K562 (cell line): ENCODE data around the gene PNPLA7. TPM values are rescaled to one million over a fixed set of nuclear protein-coding genes. Genes with fewer than 3 reads are reported as not detected.
A peak's percentile ranks its signal among the peaks of the same experiment; 100 is the strongest.

Experiments used
- BRF1 ChIP-seq: IDR thresholded peaks from 3 replicates; pipeline ENCODE4 v1.6.1; 2011; ENCODE audit warnings: borderline replicate concordance, mild to moderate bottlenecking; ENCODE audit not compliant: insufficient read length; ENCODE audit errors: extremely low read depth
- CBX3 ChIP-seq, 2 experiments: IDR thresholded peaks; 1 replicate in 1 of 2; 2 replicates in 1 of 2; pipeline ENCODE4 v1.6.1; 2012; ENCODE audit warnings: inconsistent platforms in 2 of 2, low read length in 2 of 2, borderline replicate concordance in 1 of 2, control low read depth in 1 of 2
- FOXP1 ChIP-seq: sonication (generic); formaldehyde crosslinking; IDR thresholded peaks from 2 replicates; pipeline ENCODE4 v1.8.0; 2022; ENCODE audit warnings: mild to moderate bottlenecking, missing genetic modification reagents
- HIVEP1 ChIP-seq: fragments of 250-450 bp; sonication (Bioruptor Pico); IDR thresholded peaks from 2 replicates; pipeline ENCODE4 v1.4.0; 2020; ENCODE audit warnings: mild to moderate bottlenecking
- ILF3 ChIP-seq: fragments of 450-650 bp; IDR thresholded peaks from 2 replicates; pipeline ENCODE4 v1.6.1; 2018; ENCODE audit warnings: antibody characterized with exemption, mild to moderate bottlenecking, moderate library complexity, borderline replicate concordance
- KDM5B ChIP-seq: fragments of 200-600 bp; sonication (generic); IDR thresholded peaks from 2 replicates; pipeline ENCODE4 v1.6.1; 2012; ENCODE audit warnings: low read depth, mild to moderate bottlenecking, moderate library complexity, low read length, control low read depth, inconsistent platforms; ENCODE audit not compliant: insufficient replicate concordance
- KLF13 ChIP-seq: fragments of 450-650 bp; IDR thresholded peaks from 2 replicates; pipeline ENCODE4 v1.6.1; 2016; ENCODE audit warnings: missing genetic modification characterization, low read depth, mild to moderate bottlenecking, missing compliant biosample characterization, moderate library complexity, borderline replicate concordance
- MXI1 ChIP-seq: IDR thresholded peaks from 2 replicates; pipeline ENCODE4 v1.6.1; 2011; ENCODE audit warnings: low read depth, mild to moderate bottlenecking, improper control_type of control experiment, low read length
- MYC ChIP-seq, 2 experiments: fragments of 250-450 bp in 1 of 2; sonication (Bioruptor Pico) in 1 of 2; IDR thresholded peaks; 2 replicates each; pipeline versions ENCODE4 v1.5.1 to v1.6.1; 2012 to 2021; ENCODE audit warnings: low read depth in 2 of 2, borderline replicate concordance in 1 of 2, improper control_type of control experiment in 1 of 2, low read length in 1 of 2, mild to moderate bottlenecking in 1 of 2, moderate library complexity in 1 of 2
- NCOR1 ChIP-seq: fragments of 450-650 bp; IDR thresholded peaks from 2 replicates; pipeline ENCODE4 v1.6.1; 2016; ENCODE audit warnings: mild to moderate bottlenecking, moderate library complexity
- RBFOX2 ChIP-seq: fragments of 200-400 bp; formaldehyde crosslinking; IDR thresholded peaks from 2 replicates; pipeline ENCODE4 v1.6.1; 2017; ENCODE audit warnings: low read depth, mild to moderate bottlenecking, low read length, moderate library complexity
- RFX1 ChIP-seq: fragments of 450-650 bp; IDR thresholded peaks from 2 replicates; pipeline ENCODE4 v1.6.1; 2016; ENCODE audit warnings: mild to moderate bottlenecking, moderate library complexity
- SP2 ChIP-seq: IDR thresholded peaks from 2 replicates; pipeline ENCODE4 v1.6.1; 2011; ENCODE audit warnings: mild to moderate bottlenecking, low read depth, low read length, moderate library complexity; ENCODE audit not compliant: poor library complexity, severe bottlenecking; ENCODE audit errors: extremely low read depth
- TAF15 ChIP-seq: fragments of 200-400 bp; formaldehyde crosslinking; IDR thresholded peaks from 2 replicates; pipeline ENCODE4 v1.6.1; 2017; ENCODE audit warnings: mild to moderate bottlenecking, low read depth, low read length, moderate library complexity
- TSC22D4 ChIP-seq: fragments of 450-650 bp; IDR thresholded peaks from 2 replicates; pipeline ENCODE4 v1.6.1; 2016; ENCODE audit warnings: missing genetic modification characterization, missing biosample characterization, control low read depth
- XRCC5 ChIP-seq: fragments of 200-400 bp; formaldehyde crosslinking; IDR thresholded peaks from 2 replicates; pipeline ENCODE4 v1.6.1; 2017; ENCODE audit warnings: low read depth, mild to moderate bottlenecking, low read length
- ZC3H11A ChIP-seq: IDR thresholded peaks from 2 replicates; pipeline ENCODE4 v1.6.1; 2012; ENCODE audit warnings: low read depth, low read length, improper control_type of control experiment
- ZFP30 ChIP-seq: fragments of 250-450 bp; sonication (Bioruptor Pico); IDR thresholded peaks from 2 replicates; pipeline ENCODE4 v1.8.0; 2022; ENCODE audit warnings: moderate library complexity, mild to moderate bottlenecking, inconsistent platforms, borderline replicate concordance
- ZKSCAN1 ChIP-seq: fragments of 150-350 bp; IDR thresholded peaks from 2 replicates; pipeline ENCODE4 v1.6.1; 2016; ENCODE audit warnings: low read depth, low read length
- ZNF184 ChIP-seq: sonication (generic); formaldehyde crosslinking; IDR thresholded peaks from 2 replicates; pipeline ENCODE4 v1.5.0; 2020; ENCODE audit warnings: missing genetic modification reagents
- polyA plus RNA-seq, 8 experiments: library from polyadenylated mRNA; depleted of rRNA in 4 of 8; stranded (reverse) in 5 of 8; unstranded in 3 of 8; fragments of >200 nt; fragmentation: Nextera tagmentation in 2 of 8; fragmentation: Illumina TruSeq in 1 of 8; extraction: Ambion mirVana in 2 of 8; extraction: Trizol in 1 of 8; gene quantifications; 2 replicates each; pipeline versions ENCODE4 v1.2.1 to v1.2.3, GENCODE V29; 2011 to 2014; ENCODE audit warnings: inconsistent platforms in 1 of 8, missing spikeins in 1 of 8
- total RNA-seq, 7 experiments: library from RNA; depleted of rRNA in 6 of 7; stranded (reverse); fragments of >200 nt in 6 of 7; fragmentation: Illumina TruSeq in 2 of 7; extraction: Trizol in 2 of 7; gene quantifications; 2 replicates each; pipeline versions ENCODE4 v1.2.1 to v1.2.3, GENCODE V29; 2011 to 2021; ENCODE audit warnings: low replicate concordance in 1 of 7
- TF ChIP-seq, protein P1 (sequence below): fragments of 450-650 bp; IDR thresholded peaks from 2 replicates; pipeline ENCODE4 v1.6.1; 2017; ENCODE audit warnings: antibody characterized with exemption, mild to moderate bottlenecking
- TF ChIP-seq, protein P2 (sequence below): fragments of 450-650 bp; IDR thresholded peaks from 2 replicates; pipeline ENCODE4 v1.6.1; 2016

The PNPLA7 gene
- total and polyA plus RNA-seq, 9 of the 15 experiments (the other 6 are each of a cell fraction or from before 2014, with no cell fraction given) = 0.01 to 0.85 (median 0.19) TPM; not detected in 1

DNA sequence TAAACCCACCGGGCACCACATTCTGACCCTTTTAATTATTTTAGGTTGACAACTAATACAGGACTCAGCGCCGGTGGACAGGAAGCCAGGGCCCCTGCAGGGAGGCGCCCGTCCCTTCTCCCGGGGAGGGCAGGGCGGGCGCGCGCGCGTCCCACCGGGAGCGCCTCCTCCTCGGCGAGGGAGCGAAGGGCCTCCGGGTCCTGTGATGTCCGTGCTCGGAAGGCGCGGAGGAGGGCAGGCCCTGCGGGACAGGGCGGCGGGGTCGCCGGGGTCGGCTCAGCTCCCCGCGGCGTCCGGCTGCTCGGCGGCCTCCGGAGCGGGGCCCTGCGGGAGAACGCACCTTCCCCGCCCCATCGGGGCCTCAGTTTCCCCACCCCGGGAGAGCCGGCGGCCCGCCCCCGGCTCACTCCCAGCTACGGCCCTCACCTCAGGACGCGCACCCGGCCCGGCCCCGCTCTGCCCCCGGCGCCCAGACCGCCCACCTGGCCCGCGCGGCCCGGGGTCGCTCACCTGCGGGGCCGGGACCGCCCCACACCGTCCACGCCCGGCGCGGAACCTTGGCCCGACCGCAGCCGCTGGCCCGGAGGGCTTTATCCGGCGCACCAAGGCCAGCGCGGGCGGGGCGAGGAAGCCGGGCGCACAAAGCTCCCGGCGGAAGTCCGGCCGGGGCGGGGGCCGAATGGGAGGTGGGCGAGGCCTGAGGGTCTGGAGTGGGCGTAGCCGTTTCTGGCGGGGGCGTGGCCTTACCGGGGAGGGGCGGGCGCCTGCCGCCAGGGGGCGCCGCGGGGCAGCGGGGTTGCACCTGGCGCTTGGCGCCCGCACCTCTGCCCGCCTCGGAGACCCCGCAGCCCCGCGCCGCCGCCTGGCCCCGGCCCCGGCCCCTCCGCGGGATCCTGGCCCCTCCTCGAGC is 127.3 kb downstream of the PNPLA7 start, which contains the start of the genes EXD3 and NOXA1 (continued):
- TF ChIP-seq, protein P1, sequence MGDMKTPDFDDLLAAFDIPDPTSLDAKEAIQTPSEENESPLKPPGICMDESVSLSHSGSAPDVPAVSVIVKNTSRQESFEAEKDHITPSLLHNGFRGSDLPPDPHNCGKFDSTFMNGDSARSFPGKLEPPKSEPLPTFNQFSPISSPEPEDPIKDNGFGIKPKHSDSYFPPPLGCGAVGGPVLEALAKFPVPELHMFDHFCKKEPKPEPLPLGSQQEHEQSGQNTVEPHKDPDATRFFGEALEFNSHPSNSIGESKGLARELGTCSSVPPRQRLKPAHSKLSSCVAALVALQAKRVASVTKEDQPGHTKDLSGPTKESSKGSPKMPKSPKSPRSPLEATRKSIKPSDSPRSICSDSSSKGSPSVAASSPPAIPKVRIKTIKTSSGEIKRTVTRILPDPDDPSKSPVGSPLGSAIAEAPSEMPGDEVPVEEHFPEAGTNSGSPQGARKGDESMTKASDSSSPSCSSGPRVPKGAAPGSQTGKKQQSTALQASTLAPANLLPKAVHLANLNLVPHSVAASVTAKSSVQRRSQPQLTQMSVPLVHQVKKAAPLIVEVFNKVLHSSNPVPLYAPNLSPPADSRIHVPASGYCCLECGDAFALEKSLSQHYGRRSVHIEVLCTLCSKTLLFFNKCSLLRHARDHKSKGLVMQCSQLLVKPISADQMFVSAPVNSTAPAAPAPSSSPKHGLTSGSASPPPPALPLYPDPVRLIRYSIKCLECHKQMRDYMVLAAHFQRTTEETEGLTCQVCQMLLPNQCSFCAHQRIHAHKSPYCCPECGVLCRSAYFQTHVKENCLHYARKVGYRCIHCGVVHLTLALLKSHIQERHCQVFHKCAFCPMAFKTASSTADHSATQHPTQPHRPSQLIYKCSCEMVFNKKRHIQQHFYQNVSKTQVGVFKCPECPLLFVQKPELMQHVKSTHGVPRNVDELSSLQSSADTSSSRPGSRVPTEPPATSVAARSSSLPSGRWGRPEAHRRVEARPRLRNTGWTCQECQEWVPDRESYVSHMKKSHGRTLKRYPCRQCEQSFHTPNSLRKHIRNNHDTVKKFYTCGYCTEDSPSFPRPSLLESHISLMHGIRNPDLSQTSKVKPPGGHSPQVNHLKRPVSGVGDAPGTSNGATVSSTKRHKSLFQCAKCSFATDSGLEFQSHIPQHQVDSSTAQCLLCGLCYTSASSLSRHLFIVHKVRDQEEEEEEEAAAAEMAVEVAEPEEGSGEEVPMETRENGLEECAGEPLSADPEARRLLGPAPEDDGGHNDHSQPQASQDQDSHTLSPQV = peak; percentile 47; the same call in 1 of the 2 replicates
- TF ChIP-seq ZNF184 (CRISPR knock-in tag) (no peak), ILF3 (no peak), ZKSCAN1 (peak; percentile 81), BRF1 (no peak), ZC3H11A (peak; percentile 93), NCOR1 (peak; percentile 44; the same call in 1 of the 2 replicates), XRCC5 (peak; percentile 81; the same call in 1 of the 2 replicates), TAF15 (no peak), RFX1 (no peak), MXI1 (peak; percentile 64; the same call in 1 of the 2 replicates), SP2 (peak; percentile 7), TSC22D4 (tag) (no peak), CBX3 (IDR thresholded peaks at IDR 0.05; ENCODE audit: borderline replicate concordance in 1 of 2, low read length in 2 of 2) (peak in 1 of 2 experiments; percentile 64; a peak in 1 of 3 replicates), ZFP30 (CRISPR knock-in tag) (no peak), KDM5B (peak; percentile 60), KLF13 (tag) (peak; percentile 78; the same call in 1 of the 2 replicates), MYC (IDR thresholded peaks at IDR 0.05; ENCODE audit: low read depth, low read length) (peak; percentile 78), MYC (CRISPR knock-in tag; IDR thresholded peaks at IDR 0.05; ENCODE audit: borderline replicate concordance, low read depth) (no peak), FOXP1 (CRISPR knock-in tag) (no peak), HIVEP1 (CRISPR knock-in tag) (no peak), RBFOX2 (peak; percentile 71)
- TF ChIP-seq, protein P2, sequence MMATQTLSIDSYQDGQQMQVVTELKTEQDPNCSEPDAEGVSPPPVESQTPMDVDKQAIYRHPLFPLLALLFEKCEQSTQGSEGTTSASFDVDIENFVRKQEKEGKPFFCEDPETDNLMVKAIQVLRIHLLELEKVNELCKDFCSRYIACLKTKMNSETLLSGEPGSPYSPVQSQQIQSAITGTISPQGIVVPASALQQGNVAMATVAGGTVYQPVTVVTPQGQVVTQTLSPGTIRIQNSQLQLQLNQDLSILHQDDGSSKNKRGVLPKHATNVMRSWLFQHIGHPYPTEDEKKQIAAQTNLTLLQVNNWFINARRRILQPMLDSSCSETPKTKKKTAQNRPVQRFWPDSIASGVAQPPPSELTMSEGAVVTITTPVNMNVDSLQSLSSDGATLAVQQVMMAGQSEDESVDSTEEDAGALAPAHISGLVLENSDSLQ = 0 out of 2 replicates have a peak, but pooled peaks have one; percentile 12
